Astrocyte (in vitro differentiated cells and primary cell): ENCODE data around the gene GAMT. TPM values are rescaled to one million over a fixed set of nuclear protein-coding genes. Genes with fewer than 3 reads are reported as not detected.
A peak's percentile ranks its signal among the peaks of the same experiment; 100 is the strongest.

Experiments
- DNase-seq: peaks from one replicate; pipeline ENCODE4 v3.0.0-alpha.2; 2010; ENCODE audit warnings: low read depth
- FAIRE-seq: peaks from 2 replicates; lab custom pipeline; 2011; peaks lifted over from hg19 to GRCh38; lab: Jason Lieb, UNC
- H2AFZ ChIP-seq: 2 replicates; pipeline ENCODE4 v1.6.0; 2012; ENCODE audit warnings: low read depth, low read length, inconsistent platforms
- H3K27ac ChIP-seq: 2 replicates; pipeline ENCODE4 v1.5.1; 2011; ENCODE audit warnings: low read depth, low read length, inconsistent platforms
- H3K27me3 ChIP-seq: 2 replicates; pipeline ENCODE4 v1.6.0; 2011; ENCODE audit warnings: low read length, inconsistent platforms; ENCODE audit not compliant: insufficient read depth
- H3K36me3 ChIP-seq: 2 replicates; pipeline ENCODE4 v1.5.1; 2011; ENCODE audit warnings: low read length, inconsistent platforms; ENCODE audit not compliant: insufficient read depth
- H3K4me1 ChIP-seq: 2 replicates; pipeline ENCODE4 v1.5.1; 2011; ENCODE audit warnings: low read length, inconsistent platforms; ENCODE audit not compliant: insufficient read depth
- H3K4me2 ChIP-seq: 2 replicates; pipeline ENCODE4 v1.6.0; 2012; ENCODE audit warnings: low read length, inconsistent platforms
- H3K4me3 ChIP-seq: 2 replicates; pipeline ENCODE4 v1.5.1; 2011; ENCODE audit warnings: low read depth, mild to moderate bottlenecking, low read length, inconsistent platforms; ENCODE audit not compliant: insufficient read depth
- H3K79me2 ChIP-seq: 2 replicates; pipeline ENCODE4 v1.6.0; 2012; ENCODE audit warnings: mild to moderate bottlenecking, low read length, inconsistent platforms; ENCODE audit not compliant: insufficient read depth
- H3K9ac ChIP-seq: 2 replicates; pipeline ENCODE4 v1.6.0; 2012; ENCODE audit warnings: mild to moderate bottlenecking, low read length, inconsistent platforms
- H3K9me3 ChIP-seq: 2 replicates; pipeline ENCODE4 v1.5.1; 2012; ENCODE audit warnings: low read depth, mild to moderate bottlenecking, low read length, inconsistent platforms; ENCODE audit not compliant: insufficient read depth
- H4K20me1 ChIP-seq: 2 replicates; pipeline ENCODE4 v1.6.0; 2012; ENCODE audit warnings: low read length, inconsistent platforms; ENCODE audit not compliant: insufficient read depth
- H3K27ac Mint-ChIP-seq: one replicate; pipeline ENCODE4 v1.8.0; 2021; ENCODE audit warnings: mild to moderate bottlenecking, mixed read lengths; ENCODE audit not compliant: unreplicated experiment
- H3K27me3 Mint-ChIP-seq: one replicate; pipeline ENCODE4 v1.8.0; 2021; ENCODE audit warnings: low read depth, mixed read lengths; ENCODE audit not compliant: unreplicated experiment
- H3K36me3 Mint-ChIP-seq: one replicate; pipeline ENCODE4 v1.8.0; 2021; ENCODE audit warnings: low read depth, mixed read lengths; ENCODE audit not compliant: unreplicated experiment
- H3K4me1 Mint-ChIP-seq: one replicate; pipeline ENCODE4 v1.8.0; 2021; ENCODE audit warnings: low read depth, mixed read lengths; ENCODE audit not compliant: unreplicated experiment
- H3K4me3 Mint-ChIP-seq: one replicate; pipeline ENCODE4 v1.8.0; 2021; ENCODE audit warnings: mild to moderate bottlenecking, moderate library complexity, mixed read lengths; ENCODE audit not compliant: unreplicated experiment
- H3K9me3 Mint-ChIP-seq: one replicate; pipeline ENCODE4 v1.8.0; 2021; ENCODE audit warnings: mild to moderate bottlenecking, mixed read lengths; ENCODE audit not compliant: unreplicated experiment
- CTCF ChIP-seq: IDR thresholded peaks from 2 replicates; pipeline ENCODE4 v1.5.1; 2011; ENCODE audit warnings: low read depth, mild to moderate bottlenecking, inconsistent platforms, low read length, moderate library complexity; ENCODE audit not compliant: insufficient read depth
- EZH2 ChIP-seq: IDR thresholded peaks from 2 replicates; pipeline ENCODE4 v1.6.1; 2012; ENCODE audit warnings: mild to moderate bottlenecking, low read length, inconsistent platforms; ENCODE audit not compliant: insufficient read depth
- total RNA-seq: library from RNA; stranded (reverse); gene quantifications from 2 replicates; pipeline ENCODE4 v1.2.1, GENCODE V29; 2021

Gene GAMT
- total RNA-seq, 1 donor from 2014 or later, result 35.9 TPM

DNA sequence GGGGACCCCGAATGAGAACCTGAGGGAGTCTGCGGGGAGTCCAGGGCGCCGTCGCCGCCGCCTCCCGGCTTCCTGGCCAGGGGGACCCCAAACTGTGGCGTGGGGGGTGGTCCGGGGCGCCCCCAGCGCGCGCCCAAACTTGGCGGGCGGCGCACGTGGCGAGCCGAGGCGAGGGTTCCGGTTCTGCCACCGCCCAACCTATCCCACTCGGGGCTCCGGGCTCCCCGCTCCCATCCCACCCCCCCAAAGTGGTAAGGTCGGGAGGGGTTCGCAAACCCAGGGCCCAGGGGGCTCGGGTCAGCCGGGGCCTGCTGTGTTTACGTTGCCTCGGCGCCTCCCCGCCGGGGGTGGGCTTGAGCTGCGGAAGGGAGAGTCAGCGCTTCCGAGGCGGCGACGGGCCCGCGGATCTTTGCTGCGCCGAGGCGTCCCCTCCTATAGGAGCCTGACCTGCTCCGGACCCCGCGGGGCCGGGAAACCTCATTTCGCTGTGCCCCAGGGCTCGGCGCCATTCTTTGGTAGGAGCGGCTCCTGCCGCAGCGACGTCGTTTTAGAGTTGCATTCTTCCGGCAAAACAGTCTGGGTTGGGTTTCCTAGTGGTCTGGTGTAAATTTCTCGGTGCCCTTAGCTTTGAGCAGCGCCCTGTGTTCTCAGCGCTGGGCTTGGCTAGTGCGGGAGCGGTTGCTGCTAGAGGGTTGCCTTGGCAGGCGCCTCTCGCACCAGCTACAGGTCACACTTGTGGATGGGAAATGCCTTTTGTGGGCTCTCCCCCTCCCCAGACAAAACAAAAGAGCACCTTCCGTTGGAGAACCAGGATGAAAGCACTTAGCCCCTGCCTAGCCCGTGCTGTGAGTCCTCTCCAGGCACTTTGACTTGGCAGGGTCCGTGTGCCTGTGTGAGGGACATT is 7.2 kb upstream of the GAMT start:
- Mint-ChIP-seq H3K9me3 (no peaks in the 10 kb centered on the region), H3K4me3 (peak overlapping the region; percentile 97), H3K27me3 (no peaks in the 10 kb centered on the region), H3K4me1 (peaks cover 32% of the 10 kb centered on the region), H3K27ac (peak overlapping the region; percentile 96), H3K36me3 (peaks cover 4% of the 10 kb centered on the region)
- no peak overlapping the region for H2AFZ ChIP-seq
- peaks cover 5% of the 10 kb centered on the region for H3K36me3 ChIP-seq
- H3K9me3 ChIP-seq, result no peaks in the 10 kb centered on the region
- DNase-seq, result peak; percentile 36
- H3K79me2 ChIP-seq, result peaks cover 60% of the 10 kb centered on the region
- H3K9ac ChIP-seq, result peak overlapping the region; percentile 93
- H3K4me3 ChIP-seq, result peak overlapping the region; percentile 84
- peaks cover 51% of the 10 kb centered on the region for H4K20me1 ChIP-seq
- H3K27ac ChIP-seq, result peak overlapping the region; percentile 87
- peaks cover 43% of the 10 kb centered on the region for H3K4me1 ChIP-seq
- no peak for TF ChIP-seq EZH2
- TF ChIP-seq CTCF, result no peak
- peak overlapping the region; percentile 96 for H3K4me2 ChIP-seq
- no peaks in the 10 kb centered on the region for H3K27me3 ChIP-seq
- no peak for FAIRE-seq

DNA sequence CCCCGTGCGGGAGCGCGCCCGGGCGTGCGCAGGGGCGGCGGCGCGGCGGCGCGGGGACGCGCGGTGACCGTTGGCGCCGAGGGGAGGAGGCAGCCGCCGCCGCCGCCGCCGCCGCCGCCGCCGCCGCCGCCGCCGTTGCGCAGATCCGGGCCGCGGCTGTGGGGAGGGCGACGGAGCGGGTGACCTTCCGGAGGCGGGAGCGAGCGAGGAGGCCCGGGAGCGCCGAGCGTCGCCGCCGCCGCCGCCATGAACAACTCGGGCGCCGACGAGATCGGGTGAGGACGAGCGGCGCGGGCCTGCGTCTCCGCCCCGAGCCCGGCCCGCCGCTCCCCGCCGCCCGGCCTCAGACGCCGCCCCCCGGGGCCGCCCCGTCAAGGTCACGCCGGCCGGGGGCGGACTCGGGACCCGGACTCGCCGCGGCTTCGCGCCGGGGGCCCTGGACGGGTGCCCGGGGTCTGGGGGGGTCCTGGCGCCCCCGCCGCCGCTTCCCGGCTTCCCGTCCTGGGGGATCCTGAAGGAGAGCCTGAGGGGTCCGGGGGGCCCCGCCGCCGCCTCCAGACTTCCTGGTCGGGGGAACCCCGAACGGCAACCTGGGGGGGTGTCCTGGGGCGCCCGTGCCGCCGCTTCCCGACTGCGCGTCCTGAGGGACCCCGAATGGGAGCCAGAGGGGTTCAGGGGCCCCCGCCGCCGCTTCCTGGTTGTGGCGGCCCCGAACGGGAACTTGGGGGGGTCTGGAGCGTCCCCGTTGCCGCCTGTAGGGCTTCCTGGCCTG is 6.4 kb upstream of the GAMT start, which contains the start of gene DAZAP1:
TSS of gene DAZAP1 (plus strand) at position 59 of the 772 bp plus-strand sequence. CDS start at position 247, 188 bp downstream.
- TF ChIP-seq CTCF, result no peak
- no peak for TF ChIP-seq EZH2
- H3K9me3 Mint-ChIP-seq, result no peaks in the 10 kb centered on the region
- peak within 1 kb of the TSS; percentile 93 for H3K9ac ChIP-seq
- peaks cover 29% of the 10 kb centered on the region for H3K4me1 Mint-ChIP-seq
- FAIRE-seq (no peak), DNase-seq (no peak)
- H3K9me3 ChIP-seq, result no peaks in the 10 kb centered on the region
- peak within 1 kb of the TSS; percentile 84 for H3K27ac Mint-ChIP-seq
- H3K27me3 ChIP-seq, result no peaks in the 10 kb centered on the region
- H2AFZ ChIP-seq, result peak within 1 kb of the TSS; percentile 80
- H3K36me3 ChIP-seq, result no peaks in the 10 kb centered on the region
- peak within 1 kb of the TSS; percentile 84 for H3K4me3 ChIP-seq
- H3K79me2 ChIP-seq, result peaks cover 51% of the 10 kb centered on the region
- no peaks in the 10 kb centered on the region for H3K27me3 Mint-ChIP-seq
- H3K36me3 Mint-ChIP-seq, result peaks cover 4% of the 10 kb centered on the region
- peak within 1 kb of the TSS; percentile 87 for H3K27ac ChIP-seq
- peaks cover 42% of the 10 kb centered on the region for H4K20me1 ChIP-seq
- peaks cover 39% of the 10 kb centered on the region for H3K4me1 ChIP-seq
- peak within 1 kb of the TSS; percentile 80 for H3K4me3 Mint-ChIP-seq
- peak within 1 kb of the TSS; percentile 96 for H3K4me2 ChIP-seq
